Embryonic facial prominence (tissue), 1 donor: ENCODE data around the gene SPDYE2.
A peak's percentile ranks its signal among the peaks of the same experiment; 100 is the strongest.
"Not testable (repeated sequence)": the region's sequence is repeated elsewhere in the genome, so short reads cannot be mapped to it uniquely, and the experiment has no call there.

ENCODE experiments used
- DNase-seq: peaks from one replicate; pipeline ENCODE4 v3.0.0-alpha.2; 2016; ENCODE audit errors: extremely low spot score

The SPDYE2 gene

GRCh38 chr7:102599699-102600098 lies 48.7 kb downstream of the SPDYE2 start:
- DNase-seq = not testable (repeated sequence)

GRCh38 chr7:102602317-102602716 lies 51.3 kb downstream of the SPDYE2 start:
- not testable (repeated sequence) for DNase-seq

DNA sequence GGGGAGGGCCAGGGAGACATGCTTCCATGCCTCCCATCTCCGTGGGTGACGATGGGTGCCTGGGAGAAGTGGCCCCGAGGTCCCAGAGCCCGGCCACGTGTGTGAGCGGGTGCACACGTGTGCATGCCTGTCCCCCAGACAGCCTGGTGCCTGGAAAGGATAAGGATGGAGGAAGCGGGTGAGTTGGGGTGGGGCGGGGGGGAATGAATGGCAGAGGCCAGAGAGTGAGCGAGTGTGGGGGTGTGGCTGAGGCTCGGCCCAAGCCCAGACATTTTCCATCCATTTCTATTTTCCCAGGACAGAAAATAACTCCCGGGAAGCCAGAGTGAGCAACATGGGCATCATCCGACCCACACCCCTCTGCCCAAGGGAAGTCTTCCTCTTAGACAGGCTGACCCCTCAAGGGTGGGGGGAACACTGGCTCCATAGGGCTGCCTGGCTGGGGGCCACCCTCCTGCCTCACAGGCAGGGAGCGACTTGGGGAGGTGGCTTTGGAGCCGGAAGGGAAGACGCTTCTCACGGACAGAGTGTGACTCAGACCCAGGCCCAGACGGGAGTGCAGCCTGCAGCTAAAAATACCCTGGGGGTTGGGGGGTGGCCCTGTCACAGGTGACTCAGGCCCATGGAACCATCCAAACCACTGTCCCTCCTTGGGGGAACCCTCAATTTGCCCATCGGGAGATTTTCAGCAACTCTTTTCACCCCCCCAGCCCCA lies 53.6 kb downstream of the SPDYE2 start:
- not testable (repeated sequence) for DNase-seq

- DNase-seq = not testable (repeated sequence)
Measured at GRCh38 chr7:102606848-102607247, 55.8 kb downstream of the SPDYE2 start.

GRCh38 chr7:102609734-102610133 lies 58.7 kb downstream of the SPDYE2 start:
- DNase-seq = not testable (repeated sequence)

GRCh38 chr7:102610441-102610840 lies 59.4 kb downstream of the SPDYE2 start:
- DNase-seq = not testable (repeated sequence)

GRCh38 chr7:102611013-102611674 lies 60.1 kb downstream of the SPDYE2 start:
- DNase-seq = not testable (repeated sequence)

DNA sequence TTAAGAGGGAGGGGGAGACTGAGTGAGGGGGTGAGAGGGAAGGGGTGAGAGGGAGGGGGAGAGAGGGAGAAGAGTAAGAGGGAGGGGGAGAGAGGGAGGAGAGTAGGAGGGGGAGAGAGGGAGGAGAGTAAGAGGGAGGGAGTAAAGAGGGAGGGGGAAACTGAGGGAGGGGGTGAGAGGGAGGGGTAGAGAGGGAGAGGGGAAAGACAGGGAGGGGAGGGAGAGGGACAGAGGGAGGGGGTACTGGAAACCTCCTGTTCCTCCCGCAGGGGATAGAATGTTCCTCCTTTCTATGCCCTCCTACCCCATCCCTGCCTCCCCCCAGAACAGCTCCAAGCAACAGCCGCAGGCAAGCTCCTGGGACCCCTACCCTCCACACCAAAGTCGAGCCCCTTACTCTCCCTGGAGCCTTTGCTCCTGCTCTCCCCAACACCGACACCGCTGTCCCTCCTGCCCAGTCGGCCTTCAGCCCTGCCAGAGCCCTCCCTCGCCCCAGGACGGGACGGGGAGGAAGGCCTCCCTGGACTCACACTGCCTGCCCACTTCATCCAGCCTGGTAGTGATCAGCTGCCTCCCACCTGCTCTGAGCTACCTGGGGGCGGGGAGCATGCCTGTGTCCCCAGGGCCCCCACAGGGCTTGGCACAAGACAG lies 60.8 kb downstream of the SPDYE2 start:
- DNase-seq = peak; percentile 6
